Kidney epithelial cell (primary cell): ENCODE measurements around the gene NTM. TPM values are rescaled to one million over a fixed set of nuclear protein-coding genes. Genes with fewer than 3 reads are reported as not detected.

Experiments
- DNase-seq: peaks from one replicate; pipeline ENCODE4 v3.0.0-alpha.2; 2010; ENCODE audit warnings: low read depth
- H3K27me3 ChIP-seq: 2 replicates; pipeline ENCODE4 v1.6.0; 2011; ENCODE audit warnings: low read length; ENCODE audit not compliant: control insufficient read depth, insufficient read depth
- H3K36me3 ChIP-seq: 2 replicates; pipeline ENCODE4 v1.5.1; 2011; ENCODE audit warnings: low read length; ENCODE audit not compliant: control insufficient read depth, insufficient read depth
- H3K4me3 ChIP-seq: 2 replicates; pipeline ENCODE4 v1.5.1; 2011; ENCODE audit warnings: low read depth, mild to moderate bottlenecking, control low read depth, low read length
- CTCF ChIP-seq: IDR thresholded peaks from 2 replicates; pipeline ENCODE4 v1.5.1; 2011; ENCODE audit warnings: mild to moderate bottlenecking, moderate library complexity, low read length, control low read depth, inconsistent platforms; ENCODE audit not compliant: insufficient read depth, poor library complexity, severe bottlenecking
- total RNA-seq: library from RNA; depleted of rRNA; stranded (reverse); fragments of >200 nt; gene quantifications from 2 replicates; pipeline ENCODE4 v1.2.3, GENCODE V29; 2015

NTM gene
- total RNA-seq, 1 donor from 2014 or later: 111 TPM

- H3K4me3 ChIP-seq: no peak overlapping the region
- H3K36me3 ChIP-seq: no peaks in the 10 kb centered on the region
- no peak for TF ChIP-seq CTCF
- no peaks in the 10 kb centered on the region for H3K27me3 ChIP-seq
- no peak for DNase-seq
These were observed 295.6 kb downstream of the NTM start for GRCh38 chr11:131666006-131666405.

- no peak for DNase-seq
- H3K36me3 ChIP-seq: no peaks in the 10 kb centered on the region
- no peak for TF ChIP-seq CTCF
- no peaks in the 10 kb centered on the region for H3K27me3 ChIP-seq
- no peak overlapping the region for H3K4me3 ChIP-seq
These were observed 296.2 kb downstream of the NTM start for GRCh38 chr11:131666617-131667016.

GRCh38 chr11:131667566-131667965 is 297.2 kb downstream of the NTM start:
- no peak for DNase-seq
- H3K4me3 ChIP-seq: no peak overlapping the region
- no peaks in the 10 kb centered on the region for H3K27me3 ChIP-seq
- no peaks in the 10 kb centered on the region for H3K36me3 ChIP-seq
- no peak for TF ChIP-seq CTCF

GRCh38 chr11:131668500-131669400 is 298.3 kb downstream of the NTM start:
- TF ChIP-seq CTCF: peak; percentile 81
- H3K27me3 ChIP-seq: no peaks in the 10 kb centered on the region
- H3K36me3 ChIP-seq: no peaks in the 10 kb centered on the region
- H3K4me3 ChIP-seq: no peak overlapping the region
- no peak for DNase-seq

- Histone ChIP-seq H3K36me3 (no peaks in the 10 kb centered on the region), H3K4me3 (no peak overlapping the region), H3K27me3 (no peaks in the 10 kb centered on the region)
- TF ChIP-seq CTCF: no peak
- DNase-seq: no peak
These were observed 299.0 kb downstream of the NTM start for GRCh38 chr11:131669401-131669780.

- no peak for DNase-seq
- TF ChIP-seq CTCF: no peak
- Histone ChIP-seq H3K36me3 (no peaks in the 10 kb centered on the region), H3K4me3 (no peak overlapping the region), H3K27me3 (no peaks in the 10 kb centered on the region)
These were observed 300.5 kb downstream of the NTM start for GRCh38 chr11:131670876-131671275.
